SK-N-SH (cell line): Measurements from ENCODE around the gene ERAP2. TPM values are rescaled to one million over a fixed set of nuclear protein-coding genes. Genes with fewer than 3 reads are reported as not detected.

Source experiments
- CTCF ChIA-PET: fragments of 300-600, 350-600 bp; formaldehyde crosslinking; extraction: SDS; loops from one replicate; lab custom pipeline; 2021; lab: Yijun Ruan, JAX
- POLR2A ChIA-PET: fragments of 350-600 bp; sonication (Branson Sonifier 250); formaldehyde crosslinking; extraction: SDS; loops from one replicate; lab custom pipeline; 2020; ENCODE audit warnings: antibody characterized with exemption, inconsistent platforms; lab: Yijun Ruan, JAX
- DNase-seq: peaks from one replicate; pipeline ENCODE4 v3.0.0; 2012
- H2AFZ ChIP-seq: fragments of 200-600 bp; sonication (generic); 2 replicates; pipeline ENCODE4 v1.8.1; 2016; ENCODE audit warnings: antibody characterized with exemption, mild to moderate bottlenecking, low read depth
- H3F3A ChIP-seq: fragments of 200-600 bp; sonication (generic); replicated peaks from 2 replicates; pipeline ENCODE3; 2016; ENCODE audit warnings: antibody characterized with exemption, mild to moderate bottlenecking; ENCODE audit not compliant: insufficient read depth
- H3K27ac ChIP-seq, 2 experiments: fragments of 200-500 bp in 1 of 2; fragments of 200-600 bp in 1 of 2; sonication (Bioruptor generic) in 1 of 2; sonication (generic), shearing (Covaris generic) in 1 of 2; 2 replicates each; pipeline versions ENCODE4 v1.5.1 to v1.6.1; 2014 to 2016; ENCODE audit warnings: low read depth in 2 of 2, inconsistent platforms in 1 of 2, low read length in 1 of 2, mild to moderate bottlenecking in 1 of 2, mixed read lengths in 1 of 2
- H3K27me3 ChIP-seq: fragments of 200-600 bp; sonication (generic), shearing (Covaris generic); 2 replicates; pipeline ENCODE4 v1.6.1; 2016; ENCODE audit warnings: mixed run types; ENCODE audit not compliant: insufficient read depth
- H3K36me3 ChIP-seq, 2 experiments: fragments of 200-500 bp in 1 of 2; fragments of 200-600 bp in 1 of 2; sonication (Bioruptor generic) in 1 of 2; sonication (generic) in 1 of 2; replicated peaks in 1 of 2; 2 replicates each; pipeline versions ENCODE3 to v1.5.1; 2014 to 2016; ENCODE audit warnings: low read length in 1 of 2, mild to moderate bottlenecking in 1 of 2; ENCODE audit not compliant: insufficient read depth in 2 of 2, control insufficient read depth in 1 of 2
- H3K4me1 ChIP-seq, 2 experiments: fragments of 200-500 bp in 1 of 2; fragments of 200-600 bp in 1 of 2; sonication (Bioruptor generic) in 1 of 2; sonication (generic), shearing (Covaris generic) in 1 of 2; 2 replicates each; pipeline versions ENCODE4 v1.5.1 to v1.6.1; 2014 to 2016; ENCODE audit warnings: low read depth in 1 of 2, low read length in 1 of 2, mixed run types in 1 of 2; ENCODE audit not compliant: insufficient read depth in 2 of 2, control insufficient read depth in 1 of 2
- H3K4me2 ChIP-seq: fragments of 200-600 bp; sonication (generic), shearing (Covaris generic); 2 replicates; pipeline ENCODE4 v1.6.1; 2017; ENCODE audit warnings: mixed run types
- H3K4me3 ChIP-seq, 2 experiments: fragments of 200-500 bp in 1 of 2; fragments of 200-600 bp in 1 of 2; sonication (Bioruptor generic) in 1 of 2; sonication (generic), shearing (Covaris generic) in 1 of 2; 2 replicates each; pipeline versions ENCODE4 v1.5.1 to v1.8.1; 2014 to 2016; ENCODE audit warnings: low read depth in 2 of 2, inconsistent platforms in 1 of 2, low read length in 1 of 2, mild to moderate bottlenecking in 1 of 2, mixed read lengths in 1 of 2, moderate library complexity in 1 of 2
- H3K79me2 ChIP-seq: fragments of 200-600 bp; sonication (generic); 2 replicates; pipeline ENCODE4 v1.8.1; 2017; ENCODE audit warnings: mild to moderate bottlenecking; ENCODE audit not compliant: insufficient read depth
- H3K9ac ChIP-seq: fragments of 200-600 bp; sonication (generic); 2 replicates; pipeline ENCODE4 v1.6.1; 2017; ENCODE audit warnings: mixed run types
- H3K9me2 ChIP-seq: fragments of 200-600 bp; sonication (generic); 2 replicates; pipeline ENCODE4 v1.6.1; 2017; ENCODE audit warnings: mixed run types
- H3K9me3 ChIP-seq: fragments of 200-600 bp; sonication (generic); 2 replicates; pipeline ENCODE4 v1.6.1; 2017; ENCODE audit warnings: mixed run types, mild to moderate bottlenecking, moderate library complexity
- H4K20me1 ChIP-seq: fragments of 200-600 bp; sonication (generic); 2 replicates; pipeline ENCODE4 v1.6.1; 2017; ENCODE audit warnings: mild to moderate bottlenecking, mixed run types; ENCODE audit not compliant: insufficient read depth
- EP300 ChIP-seq, 2 experiments: IDR thresholded peaks; 2 replicates each; pipeline versions ENCODE4 v1.4.0 to v1.6.1; 2012; ENCODE audit warnings: borderline replicate concordance in 1 of 2, low read depth in 1 of 2, low read length in 1 of 2
- EZH2phosphoT487 ChIP-seq: fragments of 200-600 bp; sonication (generic); IDR thresholded peaks from 2 replicates; pipeline ENCODE4 v1.6.1; 2017; ENCODE audit warnings: low read depth, mixed run types, mild to moderate bottlenecking, antibody characterized with exemption, moderate library complexity, borderline replicate concordance
- FOXM1 ChIP-seq: IDR thresholded peaks from 2 replicates; pipeline ENCODE4 v1.4.0; 2012; ENCODE audit warnings: low read depth, mild to moderate bottlenecking
- GABPA ChIP-seq: IDR thresholded peaks from 2 replicates; pipeline ENCODE4 v1.4.0; 2012; ENCODE audit warnings: low read depth, mild to moderate bottlenecking
- GATA2 ChIP-seq: sonication (generic); formaldehyde crosslinking; IDR thresholded peaks from 2 replicates; pipeline ENCODE4 v1.5.0; 2020; ENCODE audit warnings: mild to moderate bottlenecking, missing genetic modification reagents
- JUND ChIP-seq: IDR thresholded peaks from 2 replicates; pipeline ENCODE4 v1.4.0; 2012
- MEF2A ChIP-seq: IDR thresholded peaks from 2 replicates; pipeline ENCODE4 v1.4.0; 2012; ENCODE audit warnings: low read depth, borderline replicate concordance
- MXI1 ChIP-seq: IDR thresholded peaks from 2 replicates; pipeline ENCODE4 v1.6.1; 2012; ENCODE audit warnings: mild to moderate bottlenecking, low read depth, low read length, improper control_type of control experiment
- NFIC ChIP-seq: IDR thresholded peaks from 2 replicates; pipeline ENCODE4 v1.4.0; 2012; ENCODE audit warnings: borderline replicate concordance
- NRF1 ChIP-seq: IDR thresholded peaks from 2 replicates; pipeline ENCODE4 v1.6.1; 2012; ENCODE audit warnings: low read depth, mild to moderate bottlenecking, low read length
- PBX3 ChIP-seq: IDR thresholded peaks from 2 replicates; pipeline ENCODE4; 2012
- POLR2AphosphoS5 ChIP-seq: IDR thresholded peaks from 2 replicates; pipeline ENCODE4 v1.6.1; 2012; ENCODE audit warnings: low read depth, low read length
- RCOR1 ChIP-seq: fragments of 150-350 bp; IDR thresholded peaks from 2 replicates; pipeline ENCODE4 v1.6.1; 2017; ENCODE audit warnings: antibody characterized with exemption, low read length
- RXRA ChIP-seq: IDR thresholded peaks from 2 replicates; pipeline ENCODE4 v1.4.0; 2012; ENCODE audit warnings: low read depth, mild to moderate bottlenecking, borderline replicate concordance
- SMC3 ChIP-seq: IDR thresholded peaks from 2 replicates; pipeline ENCODE4 v1.6.1; 2012; ENCODE audit warnings: low read depth, low read length, improper control_type of control experiment
- TCF12 ChIP-seq: IDR thresholded peaks from 2 replicates; pipeline ENCODE4 v1.4.0; 2012
- USF1 ChIP-seq: IDR thresholded peaks from 2 replicates; pipeline ENCODE4 v1.4.0; 2012; ENCODE audit warnings: low read depth, borderline replicate concordance
- USF2 ChIP-seq: fragments of 150-350 bp; IDR thresholded peaks from 2 replicates; pipeline ENCODE4 v1.6.1; 2017; ENCODE audit warnings: antibody characterized with exemption, low read length, low read depth, borderline replicate concordance
- polyA plus RNA-seq, 3 experiments: library from polyadenylated mRNA; depleted of rRNA; stranded (reverse); fragments of >200 nt; gene quantifications; 2 replicates each; pipeline ENCODE4 v1.2.3, GENCODE V29; 2012
- TF ChIP-seq, protein P1 (sequence below): fragments of 200-600 bp; sonication (generic); IDR thresholded peaks from 2 replicates; pipeline ENCODE4 v1.6.1; 2017; ENCODE audit warnings: antibody characterized with exemption, mild to moderate bottlenecking, moderate library complexity

Gene ERAP2
- polyA plus RNA-seq, 1 of the 3 experiments (the other 2 are of a cell fraction): 13.2 TPM

DNA sequence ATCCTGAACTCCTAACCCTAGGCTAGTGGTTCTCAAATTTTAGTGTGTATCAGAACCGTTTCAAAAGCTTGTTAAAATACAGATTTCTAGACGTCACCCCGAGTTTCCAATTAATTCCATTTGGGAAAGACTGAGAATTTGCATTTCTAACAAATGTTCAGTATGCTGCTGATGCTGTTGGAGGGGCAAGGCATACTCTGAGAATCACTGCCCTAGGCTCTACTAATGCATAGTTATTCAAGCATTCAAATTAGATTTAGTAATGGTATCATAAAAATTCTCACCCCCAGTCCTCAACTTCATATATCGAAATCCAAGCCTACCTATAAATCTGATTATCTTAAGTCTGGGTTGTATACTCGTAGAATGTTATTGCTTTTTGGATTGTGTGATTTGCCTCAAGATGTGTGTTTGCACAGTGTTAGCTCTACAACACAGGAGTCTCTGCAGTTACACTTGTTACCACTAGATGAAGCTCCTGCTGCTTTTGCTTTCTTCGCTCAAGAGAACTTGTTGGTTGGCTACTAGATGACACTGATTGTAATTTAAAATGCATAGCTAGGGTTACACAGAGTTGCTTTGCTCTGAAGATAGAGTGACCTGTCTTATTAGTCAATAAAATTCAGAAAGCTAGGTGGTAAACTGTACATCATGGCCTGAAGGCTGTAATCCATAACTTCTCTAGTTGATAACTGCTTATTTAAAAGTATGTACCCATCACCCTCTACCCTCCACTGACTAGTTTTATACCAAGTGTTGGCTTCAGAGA, 7.5 kb upstream of the ERAP2 start (continued):
- no peak for TF ChIP-seq GATA2 (CRISPR knock-in tag)
- TF ChIP-seq, protein P1, sequence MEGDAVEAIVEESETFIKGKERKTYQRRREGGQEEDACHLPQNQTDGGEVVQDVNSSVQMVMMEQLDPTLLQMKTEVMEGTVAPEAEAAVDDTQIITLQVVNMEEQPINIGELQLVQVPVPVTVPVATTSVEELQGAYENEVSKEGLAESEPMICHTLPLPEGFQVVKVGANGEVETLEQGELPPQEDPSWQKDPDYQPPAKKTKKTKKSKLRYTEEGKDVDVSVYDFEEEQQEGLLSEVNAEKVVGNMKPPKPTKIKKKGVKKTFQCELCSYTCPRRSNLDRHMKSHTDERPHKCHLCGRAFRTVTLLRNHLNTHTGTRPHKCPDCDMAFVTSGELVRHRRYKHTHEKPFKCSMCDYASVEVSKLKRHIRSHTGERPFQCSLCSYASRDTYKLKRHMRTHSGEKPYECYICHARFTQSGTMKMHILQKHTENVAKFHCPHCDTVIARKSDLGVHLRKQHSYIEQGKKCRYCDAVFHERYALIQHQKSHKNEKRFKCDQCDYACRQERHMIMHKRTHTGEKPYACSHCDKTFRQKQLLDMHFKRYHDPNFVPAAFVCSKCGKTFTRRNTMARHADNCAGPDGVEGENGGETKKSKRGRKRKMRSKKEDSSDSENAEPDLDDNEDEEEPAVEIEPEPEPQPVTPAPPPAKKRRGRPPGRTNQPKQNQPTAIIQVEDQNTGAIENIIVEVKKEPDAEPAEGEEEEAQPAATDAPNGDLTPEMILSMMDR: peak; percentile 91
- no peak for TF ChIP-seq EP300 (IDR thresholded peaks at IDR 0.05; ENCODE audit: borderline replicate concordance in 1 of 2, low read depth in 1 of 2, low read length in 1 of 2)
- no peak for TF ChIP-seq USF1
- TF ChIP-seq NRF1: no peak
- no peak for TF ChIP-seq RCOR1
- no peak for TF ChIP-seq TCF12
- TF ChIP-seq EZH2phosphoT487: no peak
- peak; percentile 92 for TF ChIP-seq SMC3
- no peak for TF ChIP-seq FOXM1
- TF ChIP-seq MXI1: no peak

- no peak overlapping the region for H3K4me3 ChIP-seq
- H2AFZ ChIP-seq: no peak overlapping the region
- TF ChIP-seq USF2 (no peak), JUND (no peak), NFIC (no peak), MXI1 (no peak), POLR2AphosphoS5 (no peak), MEF2A (no peak), GATA2 (CRISPR knock-in tag) (no peak), RXRA (no peak), GABPA (no peak), PBX3 (no peak), USF1 (no peak), FOXM1 (no peak)
- no peaks in the 10 kb centered on the region for H3F3A ChIP-seq
- H3K9me2 ChIP-seq: no peaks in the 10 kb centered on the region
- CTCF ChIA-PET: interaction anchor here (0.6 to 9.4 kb wide), 35 partner anchors 9 to 302 kb away, joined by 3 to 80 read pairs (median 4); partner anchors contain the start of genes ERAP1, LIX1 and LNPEP
- DNase-seq: no peak
- no peaks in the 10 kb centered on the region for H3K4me1 ChIP-seq
- H3K9me3 ChIP-seq: no peaks in the 10 kb centered on the region
- POLR2A ChIA-PET: no interaction called here
- H3K36me3 ChIP-seq: no peaks in the 10 kb centered on the region
- H3K27ac ChIP-seq: no peak overlapping the region
- H3K4me2 ChIP-seq: no peak overlapping the region
- no peaks in the 10 kb centered on the region for H3K79me2 ChIP-seq
- no peaks in the 10 kb centered on the region for H4K20me1 ChIP-seq
- H3K27me3 ChIP-seq: no peaks in the 10 kb centered on the region
- no peak overlapping the region for H3K9ac ChIP-seq
These were observed 7.0 kb upstream of the ERAP2 start for GRCh38 chr5:96869372-96869641.
